CD14-positive monocyte (primary cell): Measurements from ENCODE around the gene GMDS. TPM values are rescaled to one million over a fixed set of nuclear protein-coding genes. Genes with fewer than 3 reads are reported as not detected.

ENCODE experiments used
- DNase-seq, 3 donors: peaks; one replicate each; pipeline ENCODE4 v3.0.0-alpha.2; 2011 to 2022
- H2AFZ ChIP-seq: 2 replicates; pipeline ENCODE4 v1.6.0; 2012; ENCODE audit warnings: mild to moderate bottlenecking, low read depth, low read length, inconsistent platforms; ENCODE audit not compliant: insufficient read depth, poor library complexity, severe bottlenecking
- H3K27ac ChIP-seq, 2 donors: 1 replicate in 1 of 2; 2 replicates in 1 of 2; pipeline ENCODE4 v1.5.1; 2012 to 2013; ENCODE audit warnings: low read length in 2 of 2, control low read depth in 1 of 2, inconsistent platforms in 1 of 2, low read depth in 1 of 2, mild to moderate bottlenecking in 1 of 2
- H3K27me3 ChIP-seq, 2 donors: one replicate each; pipeline versions ENCODE4 v1.6.0 to v1.6.1; 2011 to 2013; ENCODE audit warnings: low read length in 2 of 2; ENCODE audit not compliant: control insufficient read depth in 2 of 2, insufficient read depth in 2 of 2
- H3K36me3 ChIP-seq, 2 donors: replicated peaks in 1 of 2; 1 replicate in 1 of 2; 2 replicates in 1 of 2; pipeline versions ENCODE4 v1.5.1 to v1.6.1; 2012 to 2013; ENCODE audit warnings: low read length in 2 of 2, control low read depth in 1 of 2, inconsistent platforms in 1 of 2, mild to moderate bottlenecking in 1 of 2; ENCODE audit not compliant: insufficient read depth in 2 of 2, control insufficient read depth in 1 of 2
- H3K4me1 ChIP-seq, 2 donors: 1 replicate in 1 of 2; 2 replicates in 1 of 2; pipeline versions ENCODE4 v1.5.1 to v1.6.1; 2012 to 2013; ENCODE audit warnings: low read length in 2 of 2, control low read depth in 1 of 2, inconsistent platforms in 1 of 2, mild to moderate bottlenecking in 1 of 2, moderate library complexity in 1 of 2; ENCODE audit not compliant: insufficient read depth in 2 of 2, control insufficient read depth in 1 of 2
- H3K4me2 ChIP-seq: replicated peaks from 2 replicates; pipeline ENCODE3; 2012; ENCODE audit warnings: low read length, moderate library complexity, mild to moderate bottlenecking; ENCODE audit not compliant: poor library complexity, severe bottlenecking; ENCODE audit errors: extremely low read depth
- H3K4me3 ChIP-seq, 3 experiments: fragments of 200-600 bp in 1 of 3; sonication (generic) in 1 of 3; replicated peaks in 1 of 3; 1 replicate in 2 of 3; 2 replicates in 1 of 3; pipeline ENCODE4 v1.5.1; 2011 to 2013; ENCODE audit warnings: low read length in 3 of 3, mild to moderate bottlenecking in 3 of 3, control low read depth in 2 of 3, low read depth in 2 of 3, inconsistent platforms in 1 of 3, moderate library complexity in 1 of 3
- H3K79me2 ChIP-seq: 2 replicates; pipeline ENCODE4 v1.6.0; 2012; ENCODE audit warnings: mild to moderate bottlenecking, control low read depth, inconsistent platforms, low read length, moderate library complexity; ENCODE audit not compliant: insufficient read depth
- H3K9ac ChIP-seq: 2 replicates; pipeline ENCODE4 v1.6.0; 2017; ENCODE audit warnings: low read length, mild to moderate bottlenecking; ENCODE audit not compliant: insufficient read depth, poor library complexity, severe bottlenecking
- H3K9me3 ChIP-seq, 2 donors: replicated peaks in 1 of 2; 1 replicate in 1 of 2; 2 replicates in 1 of 2; pipeline versions ENCODE4 v1.5.1 to v1.6.1; 2012 to 2013; ENCODE audit warnings: low read length in 2 of 2, control low read depth in 1 of 2; ENCODE audit not compliant: control insufficient read depth in 1 of 2, insufficient read depth in 1 of 2
- H4K20me1 ChIP-seq: 2 replicates; pipeline ENCODE4 v1.6.0; 2012; ENCODE audit warnings: mild to moderate bottlenecking, low read length, control low read depth, moderate library complexity; ENCODE audit not compliant: insufficient read depth
- H3K27ac Mint-ChIP-seq, 7 donors: one replicate each; pipeline ENCODE4 v1.8.0; 2020; ENCODE audit warnings: mild to moderate bottlenecking in 7 of 7, mixed read lengths in 7 of 7, moderate library complexity in 6 of 7, inconsistent platforms in 2 of 7
- H3K27me3 Mint-ChIP-seq, 3 donors: one replicate each; pipeline ENCODE4 v1.8.0; 2021 to 2022; ENCODE audit warnings: low read depth in 3 of 3, mild to moderate bottlenecking in 3 of 3, mixed read lengths in 3 of 3, moderate library complexity in 3 of 3, inconsistent platforms in 1 of 3
- H3K36me3 Mint-ChIP-seq, 2 donors: one replicate each; pipeline ENCODE4 v1.8.0; 2020; ENCODE audit warnings: mixed read lengths in 2 of 2, inconsistent platforms in 1 of 2, mild to moderate bottlenecking in 1 of 2
- H3K4me1 Mint-ChIP-seq: one replicate; pipeline ENCODE4 v1.8.0; 2020; ENCODE audit warnings: mild to moderate bottlenecking, mixed read lengths
- H3K4me3 Mint-ChIP-seq, 2 donors: one replicate each; pipeline ENCODE4 v1.8.0; 2020; ENCODE audit warnings: mild to moderate bottlenecking in 2 of 2, mixed read lengths in 2 of 2, moderate library complexity in 1 of 2
- H3K9me3 Mint-ChIP-seq, 7 donors: one replicate each; pipeline ENCODE4 v1.8.0; 2020 to 2022; ENCODE audit warnings: mixed read lengths in 7 of 7, mild to moderate bottlenecking in 6 of 7, moderate library complexity in 6 of 7, inconsistent platforms in 2 of 7
- CTCF ChIP-seq: fragments of 200-600 bp; IDR thresholded peaks from one replicate; pipeline ENCODE4 v1.8.0; 2022; ENCODE audit warnings: antibody characterized with exemption, mild to moderate bottlenecking
- WGBS: methylation state at CpG from one replicate; pipeline ENCODE4 v1.1.5; 2013; ENCODE audit warnings: missing lambda C conversion rate; ENCODE audit not compliant: insufficient coverage; 5-methylcytosine and 5-hydroxymethylcytosine counted together
- intact Hi-C, 2 donors: fragments of 100-400 bp; cut with micrococcal nuclease; formaldehyde crosslinking; loops; one replicate each; pipeline versions ENCODE4 v1.15.0 to v1.15.1; 2023
- polyA plus RNA-seq, 3 donors: library from polyadenylated mRNA; depleted of rRNA in 1 of 3; unstranded in 2 of 3; stranded (reverse) in 1 of 3; fragments of 300-500 nt in 2 of 3; fragments of >200 nt in 1 of 3; fragmentation: Illumina TruSeq in 2 of 3; gene quantifications; 1 replicate in 2 of 3; 2 replicates in 1 of 3; pipeline ENCODE4 v1.2.3, GENCODE V29; 2012 to 2021

GMDS gene
- polyA plus RNA-seq, 3 donors: 10.5 to 19.9 (median 17.6) TPM

GRCh38 chr6:2162079-2162445 lies 83.3 kb downstream of the GMDS start:
- WGBS: 60% methylated on average over 1 of the region's 1 CpG
- DNase-seq: no peak
- H3K36me3 ChIP-seq: no peaks in the 10 kb centered on the region
- intact Hi-C loops: no loop called here
- H2AFZ ChIP-seq: no peak overlapping the region
- H3K27me3 ChIP-seq: no peaks in the 10 kb centered on the region
- no peak overlapping the region for H3K4me2 ChIP-seq
- Mint-ChIP-seq H3K9me3 (peaks cover 0 to 6% (median 0%) of the 10 kb centered on the region in 7 donors), H3K4me1 (peaks cover 12% of the 10 kb centered on the region), H3K27ac (no peak overlapping the region), H3K4me3 (no peak overlapping the region), H3K36me3 (no peaks in the 10 kb centered on the region), H3K27me3 (peaks cover 0 to 3% (median 0%) of the 10 kb centered on the region in 3 donors)
- H4K20me1 ChIP-seq: no peaks in the 10 kb centered on the region
- no peak for TF ChIP-seq CTCF
- no peaks in the 10 kb centered on the region for H3K79me2 ChIP-seq
- no peak overlapping the region for H3K27ac ChIP-seq
- H3K4me3 ChIP-seq: no peak overlapping the region
- no peaks in the 10 kb centered on the region for H3K9me3 ChIP-seq
- peaks cover 4 to 8% of the 10 kb centered on the region in 2 donors for H3K4me1 ChIP-seq
- no peak overlapping the region for H3K9ac ChIP-seq

DNA sequence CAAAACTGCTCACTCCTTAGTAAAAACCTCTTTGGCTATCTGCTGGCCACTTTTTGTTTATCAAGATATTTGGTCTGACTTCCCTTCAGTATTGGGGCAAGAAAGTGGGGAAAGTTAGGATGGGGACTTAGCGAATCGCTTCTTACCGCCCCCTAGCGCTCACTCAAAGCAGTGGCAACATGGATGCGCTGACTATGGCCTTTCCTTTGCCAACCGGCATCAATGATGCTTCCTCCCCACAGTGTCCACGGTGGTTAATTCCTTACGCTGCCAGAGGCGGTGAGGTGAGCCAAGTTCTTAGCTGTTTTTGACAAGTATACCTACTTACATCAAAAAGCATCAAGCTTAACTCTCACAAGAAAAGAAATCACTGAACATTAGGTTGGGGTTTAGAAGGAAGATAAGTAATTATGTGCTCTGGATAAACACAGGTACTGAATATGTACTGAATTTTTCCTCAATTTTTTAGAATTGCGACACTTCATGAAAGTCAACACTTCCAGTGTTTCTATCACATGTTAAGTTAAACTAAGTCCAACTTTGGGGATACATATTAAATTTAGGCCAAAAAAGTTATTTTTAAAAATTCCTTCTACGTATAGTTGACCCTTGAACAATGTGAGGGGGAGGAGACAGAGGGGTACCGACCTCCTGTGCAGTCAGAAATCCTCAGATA lies 86.7 kb downstream of the GMDS start:
- Histone ChIP-seq H4K20me1 (no peaks in the 10 kb centered on the region), H3K4me2 (no peak overlapping the region), H3K4me1 (peaks cover 8% of the 10 kb centered on the region in 2 donors), H3K27me3 (no peaks in the 10 kb centered on the region), H3K9ac (no peak overlapping the region), H3K27ac (no peak overlapping the region), H3K4me3 (no peak overlapping the region), H3K36me3 (no peaks in the 10 kb centered on the region), H3K9me3 (no peaks in the 10 kb centered on the region), H2AFZ (no peak overlapping the region), H3K79me2 (no peaks in the 10 kb centered on the region)
- Mint-ChIP-seq H3K4me3 (no peak overlapping the region), H3K36me3 (no peaks in the 10 kb centered on the region), H3K9me3 (no peaks in the 10 kb centered on the region), H3K27ac (no peak overlapping the region), H3K4me1 (peaks cover 18% of the 10 kb centered on the region), H3K27me3 (peaks cover 0 to 3% (median 0%) of the 10 kb centered on the region in 3 donors)
- no peak for DNase-seq
- intact Hi-C loops: no loop called here
- 98% methylated on average over 6 of the region's 12 CpGs for WGBS
- peak; percentile 22 for TF ChIP-seq CTCF
